HEK293 (cell line): ENCODE data around the gene CDSN.

ENCODE experiments used
- CTCF ChIA-PET: fragments of 350-600 bp; formaldehyde crosslinking; extraction: SDS; loops from one replicate; lab custom pipeline; 2021; ENCODE audit warnings: antibody characterized with exemption; lab: Yijun Ruan, JAX
- POLR2A ChIA-PET: fragments of 300-600 bp; formaldehyde crosslinking; extraction: SDS; loops from one replicate; lab custom pipeline; 2020; ENCODE audit warnings: antibody characterized with exemption, inconsistent platforms; lab: Yijun Ruan, JAX
- H3K27ac ChIP-seq: fragments of 200-500 bp; sonication (Bioruptor generic); 2 replicates; pipeline ENCODE4 v1.5.1; 2014; ENCODE audit warnings: low read depth, low read length, control low read depth, inconsistent platforms; ENCODE audit errors: extremely low read depth
- H3K36me3 ChIP-seq, 2 experiments: fragments of 200-500 bp in 1 of 2; sonication (Bioruptor generic) in 1 of 2; 1 replicate in 1 of 2; 2 replicates in 1 of 2; pipeline ENCODE4 v1.5.1; 2014 to 2017; ENCODE audit warnings: inconsistent platforms in 2 of 2, low read length in 2 of 2; ENCODE audit not compliant: control insufficient read depth in 2 of 2, insufficient read depth in 1 of 2
- H3K4me1 ChIP-seq: fragments of 200-500 bp; sonication (Bioruptor generic); 2 replicates; pipeline ENCODE4 v1.5.1; 2014; ENCODE audit warnings: mild to moderate bottlenecking, low read length, inconsistent platforms; ENCODE audit not compliant: control insufficient read depth, insufficient read depth
- H3K4me3 ChIP-seq: 2 replicates; pipeline ENCODE4 v1.5.1; 2011; ENCODE audit warnings: low read depth, mild to moderate bottlenecking, control low read depth, low read length, moderate library complexity
- H3K9me3 ChIP-seq: fragments of 200-500 bp; sonication (Bioruptor generic); 2 replicates; pipeline ENCODE4 v1.5.1; 2014; ENCODE audit warnings: low read depth, low read length, inconsistent platforms; ENCODE audit not compliant: control insufficient read depth, insufficient read depth
- BCL11A ChIP-seq: fragments of 450-650 bp; formaldehyde crosslinking; IDR thresholded peaks from 2 replicates; pipeline ENCODE4 v1.5.1; 2016; ENCODE audit warnings: low read depth, missing biosample characterization, missing genetic modification characterization
- EGR2 ChIP-seq: fragments of 450-650 bp; formaldehyde crosslinking; IDR thresholded peaks from 2 replicates; pipeline ENCODE4 v1.5.1; 2016; ENCODE audit warnings: low read depth, missing biosample characterization, missing genetic modification characterization
- GLI4 ChIP-seq: fragments of 450-650 bp; formaldehyde crosslinking; IDR thresholded peaks from 2 replicates; pipeline ENCODE4 v1.5.1; 2016; ENCODE audit warnings: missing biosample characterization, missing genetic modification characterization
- KLF1 ChIP-seq: fragments of 450-650 bp; formaldehyde crosslinking; IDR thresholded peaks from 2 replicates; pipeline ENCODE4 v1.5.1; 2016; ENCODE audit warnings: missing biosample characterization, missing genetic modification characterization
- KLF16 ChIP-seq: fragments of 450-650 bp; formaldehyde crosslinking; IDR thresholded peaks from 2 replicates; pipeline ENCODE4 v1.5.1; 2017; ENCODE audit warnings: missing biosample characterization, missing genetic modification characterization
- KLF8 ChIP-seq: fragments of 450-650 bp; formaldehyde crosslinking; IDR thresholded peaks from 2 replicates; pipeline ENCODE4 v1.5.1; 2016; ENCODE audit warnings: missing biosample characterization, missing genetic modification characterization
- MZF1 ChIP-seq: fragments of 450-650 bp; formaldehyde crosslinking; IDR thresholded peaks from 2 replicates; pipeline ENCODE4 v1.5.1; 2017; ENCODE audit warnings: missing biosample characterization, missing genetic modification characterization, borderline replicate concordance
- PATZ1 ChIP-seq: fragments of 450-650 bp; formaldehyde crosslinking; IDR thresholded peaks from 2 replicates; pipeline ENCODE4 v1.5.1; 2016; ENCODE audit warnings: missing biosample characterization, missing genetic modification characterization
- SP2 ChIP-seq: fragments of 450-650 bp; formaldehyde crosslinking; IDR thresholded peaks from 2 replicates; pipeline ENCODE4 v1.5.1; 2016; ENCODE audit warnings: missing biosample characterization, missing genetic modification characterization
- SP7 ChIP-seq: fragments of 450-650 bp; formaldehyde crosslinking; IDR thresholded peaks from 2 replicates; pipeline ENCODE4 v1.5.1; 2016; ENCODE audit warnings: missing biosample characterization, missing genetic modification characterization
- WT1 ChIP-seq: fragments of 450-650 bp; formaldehyde crosslinking; IDR thresholded peaks from 2 replicates; pipeline ENCODE4 v1.5.1; 2016; ENCODE audit warnings: missing biosample characterization, missing genetic modification characterization
- YY1 ChIP-seq: fragments of 450-650 bp; formaldehyde crosslinking; IDR thresholded peaks from 2 replicates; pipeline ENCODE4 v1.5.1; 2018; ENCODE audit warnings: missing biosample characterization, missing genetic modification characterization
- ZBTB21 ChIP-seq: fragments of 450-650 bp; formaldehyde crosslinking; IDR thresholded peaks from 2 replicates; pipeline ENCODE4 v1.5.1; 2017; ENCODE audit warnings: missing biosample characterization, missing genetic modification characterization
- ZBTB7A ChIP-seq: fragments of 450-650 bp; formaldehyde crosslinking; IDR thresholded peaks from 2 replicates; pipeline ENCODE4 v1.5.1; 2016; ENCODE audit warnings: low read depth, missing biosample characterization, missing genetic modification characterization
- ZEB2 ChIP-seq: fragments of 450-650 bp; formaldehyde crosslinking; IDR thresholded peaks from 2 replicates; pipeline ENCODE4 v1.5.1; 2016; ENCODE audit warnings: missing biosample characterization, missing genetic modification characterization
- ZNF132 ChIP-seq: fragments of 450-650 bp; formaldehyde crosslinking; IDR thresholded peaks from 2 replicates; pipeline ENCODE4 v1.5.1; 2017; ENCODE audit warnings: missing biosample characterization, missing genetic modification characterization, borderline replicate concordance
- ZNF133 ChIP-seq: fragments of 450-650 bp; formaldehyde crosslinking; IDR thresholded peaks from 2 replicates; pipeline ENCODE4 v1.5.1; 2016; ENCODE audit warnings: missing biosample characterization, missing genetic modification characterization
- ZNF175 ChIP-seq: fragments of 450-650 bp; formaldehyde crosslinking; IDR thresholded peaks from 2 replicates; pipeline ENCODE4 v1.5.1; 2016; ENCODE audit warnings: missing biosample characterization, missing genetic modification characterization
- ZNF184 ChIP-seq: fragments of 450-650 bp; IDR thresholded peaks from 2 replicates; pipeline ENCODE4 v1.5.1; 2018; ENCODE audit warnings: missing biosample characterization, mild to moderate bottlenecking, missing genetic modification characterization
- ZNF335 ChIP-seq: fragments of 450-650 bp; formaldehyde crosslinking; conservative IDR thresholded peaks from 2 replicates; pipeline ENCODE4 v1.5.1; 2016; ENCODE audit warnings: missing biosample characterization, missing genetic modification characterization
- ZNF366 ChIP-seq: fragments of 450-650 bp; formaldehyde crosslinking; conservative IDR thresholded peaks from 2 replicates; pipeline ENCODE4 v1.5.1; 2016; ENCODE audit warnings: missing biosample characterization, missing genetic modification characterization
- ZNF394 ChIP-seq: fragments of 450-650 bp; formaldehyde crosslinking; IDR thresholded peaks from 2 replicates; pipeline ENCODE4 v1.5.1; 2016; ENCODE audit warnings: missing biosample characterization, missing genetic modification characterization, mild to moderate bottlenecking, moderate library complexity, borderline replicate concordance
- ZNF398 ChIP-seq: fragments of 450-650 bp; formaldehyde crosslinking; IDR thresholded peaks from 2 replicates; pipeline ENCODE4 v1.5.1; 2017; ENCODE audit warnings: missing biosample characterization, missing genetic modification characterization
- ZNF549 ChIP-seq: fragments of 450-650 bp; IDR thresholded peaks from 2 replicates; pipeline ENCODE4 v1.5.1; 2018; ENCODE audit warnings: missing biosample characterization, missing genetic modification characterization, mild to moderate bottlenecking, inconsistent platforms, moderate library complexity
- ZNF600 ChIP-seq: fragments of 450-650 bp; formaldehyde crosslinking; IDR thresholded peaks from 2 replicates; pipeline ENCODE4 v1.5.1; 2016; ENCODE audit warnings: missing biosample characterization, missing genetic modification characterization
- ZNF624 ChIP-seq: fragments of 450-650 bp; formaldehyde crosslinking; IDR thresholded peaks from 2 replicates; pipeline ENCODE4 v1.5.1; 2017; ENCODE audit warnings: missing biosample characterization, missing genetic modification characterization
- ZNF645 ChIP-seq: fragments of 450-650 bp; formaldehyde crosslinking; IDR thresholded peaks from 2 replicates; pipeline ENCODE4; 2016; ENCODE audit warnings: missing biosample characterization, missing genetic modification characterization
- ZNF660 ChIP-seq: fragments of 450-650 bp; IDR thresholded peaks from 2 replicates; pipeline ENCODE4 v1.5.1; 2018; ENCODE audit warnings: missing biosample characterization, mild to moderate bottlenecking, missing genetic modification characterization
- ZNF785 ChIP-seq: fragments of 450-650 bp; formaldehyde crosslinking; IDR thresholded peaks from 2 replicates; pipeline ENCODE4 v1.5.1; 2016; ENCODE audit warnings: missing biosample characterization, missing genetic modification characterization
- ZNF837 ChIP-seq: fragments of 450-650 bp; formaldehyde crosslinking; IDR thresholded peaks from 2 replicates; pipeline ENCODE4 v1.5.1; 2016; ENCODE audit warnings: missing biosample characterization, missing genetic modification characterization
- ZSCAN30 ChIP-seq: fragments of 450-650 bp; IDR thresholded peaks from 2 replicates; pipeline ENCODE4 v1.5.1; 2018; ENCODE audit warnings: missing biosample characterization, mild to moderate bottlenecking, missing genetic modification characterization, moderate library complexity
- TF ChIP-seq, protein P1 (sequence below): fragments of 450-650 bp; formaldehyde crosslinking; IDR thresholded peaks from 2 replicates; pipeline ENCODE4 v1.5.1; 2016; ENCODE audit warnings: missing biosample characterization, missing genetic modification characterization

Gene CDSN

GRCh38 chr6:31122791-31123706 lies 2.8 kb upstream of the CDSN start:
- CTCF ChIA-PET, result interaction anchor here (1.0 to 11.3 kb wide), 3 partner anchors 36 to 244 kb away, joined by 3 to 100 read pairs (median 11); no protein-coding TSS in a partner anchor
- Histone ChIP-seq H3K27ac (no peak overlapping the region), H3K9me3 (no peaks in the 10 kb centered on the region), H3K4me1 (peaks cover 10% of the 10 kb centered on the region), H3K36me3 (no peaks in the 10 kb centered on the region), H3K4me3 (no peak overlapping the region)
- POLR2A ChIA-PET, result no interaction called here
- TF ChIP-seq ZNF600 (tag by site-specific recombination), result peak; percentile 93
- TF ChIP-seq ZNF335, result 0 out of 2 replicates have a peak, but pooled peaks have one; percentile 15
- no peak for TF ChIP-seq ZNF624
- no peak for TF ChIP-seq ZNF132 (tag by site-specific recombination)
- TF ChIP-seq SP7 (tag by site-specific recombination), result peak; percentile 63; the same call in 1 of the 2 replicates
- peak; percentile 46; the same call in 1 of the 2 replicates for TF ChIP-seq ZBTB21 (tag by site-specific recombination)
- TF ChIP-seq KLF8, result 0 out of 2 replicates have a peak, but pooled peaks have one; percentile 22
- TF ChIP-seq ZEB2, result peak; percentile 49; the same call in 1 of the 2 replicates
- TF ChIP-seq ZBTB7A (tag by site-specific recombination), result no peak
- TF ChIP-seq YY1 (tag by site-specific recombination), result no peak
- no peak for TF ChIP-seq ZNF837 (tag by site-specific recombination)
- TF ChIP-seq ZNF549, result no peak
- peak; percentile 41; the same call in 1 of the 2 replicates for TF ChIP-seq ZNF184 (tag by site-specific recombination)
- TF ChIP-seq, protein P1, sequence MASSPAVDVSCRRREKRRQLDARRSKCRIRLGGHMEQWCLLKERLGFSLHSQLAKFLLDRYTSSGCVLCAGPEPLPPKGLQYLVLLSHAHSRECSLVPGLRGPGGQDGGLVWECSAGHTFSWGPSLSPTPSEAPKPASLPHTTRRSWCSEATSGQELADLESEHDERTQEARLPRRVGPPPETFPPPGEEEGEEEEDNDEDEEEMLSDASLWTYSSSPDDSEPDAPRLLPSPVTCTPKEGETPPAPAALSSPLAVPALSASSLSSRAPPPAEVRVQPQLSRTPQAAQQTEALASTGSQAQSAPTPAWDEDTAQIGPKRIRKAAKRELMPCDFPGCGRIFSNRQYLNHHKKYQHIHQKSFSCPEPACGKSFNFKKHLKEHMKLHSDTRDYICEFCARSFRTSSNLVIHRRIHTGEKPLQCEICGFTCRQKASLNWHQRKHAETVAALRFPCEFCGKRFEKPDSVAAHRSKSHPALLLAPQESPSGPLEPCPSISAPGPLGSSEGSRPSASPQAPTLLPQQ (tag by site-specific recombination), result peak; percentile 56; the same call in 1 of the 2 replicates
- no peak for TF ChIP-seq ZNF175 (tag by site-specific recombination)
- peak; percentile 94 for TF ChIP-seq ZNF660 (tag by site-specific recombination)
- peak; percentile 63; the same call in 1 of the 2 replicates for TF ChIP-seq KLF16 (tag by site-specific recombination)
- TF ChIP-seq EGR2 (tag by site-specific recombination), result peak; percentile 66
- TF ChIP-seq WT1 (tag by site-specific recombination), result no peak
- TF ChIP-seq BCL11A (tag by site-specific recombination), result 0 out of 2 replicates have a peak, but pooled peaks have one; percentile 24
- 0 out of 2 replicates have a peak, but pooled peaks have one; percentile 22 for TF ChIP-seq ZSCAN30 (tag by site-specific recombination)
- TF ChIP-seq ZNF645 (tag by site-specific recombination), result no peak
- peak; percentile 30 for TF ChIP-seq PATZ1
- TF ChIP-seq ZNF398 (tag by site-specific recombination), result peak; percentile 32; the same call in 1 of the 2 replicates
- no peak for TF ChIP-seq MZF1 (tag by site-specific recombination)
- TF ChIP-seq SP2 (tag by site-specific recombination), result peak; percentile 4; the same call in 1 of the 2 replicates
- TF ChIP-seq GLI4 (tag by site-specific recombination), result no peak
- TF ChIP-seq ZNF133, result no peak
- peak; percentile 42 for TF ChIP-seq KLF1 (tag by site-specific recombination)
- no peak for TF ChIP-seq ZNF785 (tag by site-specific recombination)
- TF ChIP-seq ZNF366 (tag by site-specific recombination), result peak; percentile 59
- TF ChIP-seq ZNF394 (tag by site-specific recombination), result peak; percentile 23; the same call in 1 of the 2 replicates
